HG03025 (cell line): Measurements from ENCODE around the gene TUFM.
"Not testable (repeated sequence)": the region's sequence is repeated elsewhere in the genome, so short reads cannot be mapped to it uniquely, and the experiment has no call there.

Source experiments
- ATAC-seq: cut with Tn5 transposase; IDR thresholded peaks from one replicate; pipeline ENCODE4 v1.9.1; 2021; ENCODE audit warnings: mild to moderate bottlenecking, moderate library complexity; ENCODE audit not compliant: unreplicated experiment, low FRiP score

TUFM gene

GRCh38 chr16:28876019-28876659 lies 30.0 kb upstream of the TUFM start:
- no peak for ATAC-seq

DNA sequence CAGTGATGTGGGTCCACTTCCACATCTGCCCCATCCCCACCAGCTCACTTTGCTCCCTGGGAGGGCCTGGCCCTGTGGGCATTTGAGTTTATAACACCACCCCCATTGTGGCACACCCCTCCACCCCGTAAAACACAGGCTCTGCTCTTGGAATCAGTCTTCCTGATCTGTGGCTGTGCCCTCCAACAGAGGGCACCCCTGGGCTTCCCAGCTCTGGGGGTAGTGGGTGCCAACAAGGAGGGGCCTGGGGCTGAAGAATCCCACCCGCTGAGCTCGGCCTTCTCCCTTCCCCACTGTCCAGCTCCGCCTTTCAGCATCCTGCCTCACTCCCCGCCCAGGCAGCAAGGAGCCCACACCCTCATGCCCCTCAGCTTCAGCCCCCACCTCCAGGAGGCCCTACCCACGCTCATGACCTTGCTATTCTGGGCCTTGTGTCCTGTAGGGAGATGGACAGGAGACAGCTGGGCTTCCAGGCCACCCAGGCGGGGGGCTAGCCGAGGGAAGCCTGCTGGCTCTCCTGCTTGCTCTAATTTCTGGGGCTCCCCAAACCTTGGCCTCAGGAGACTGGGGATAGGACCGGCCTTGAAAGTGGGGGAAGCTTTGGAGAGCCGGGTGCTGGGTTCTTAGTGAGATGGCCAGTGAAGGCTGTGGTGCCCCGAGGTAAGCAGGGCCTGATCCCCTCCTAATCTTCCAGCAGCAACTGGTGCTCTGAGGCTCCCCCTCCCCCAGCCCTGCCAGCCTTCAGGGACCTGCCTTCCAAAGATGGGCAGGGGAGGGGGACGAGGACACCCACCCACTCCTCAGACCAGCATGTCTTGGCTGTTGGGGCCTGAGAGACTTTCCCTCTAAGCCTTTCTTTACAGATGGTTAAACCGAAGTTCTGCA lies 29.2 kb upstream of the TUFM start:
- no peak for ATAC-seq

DNA sequence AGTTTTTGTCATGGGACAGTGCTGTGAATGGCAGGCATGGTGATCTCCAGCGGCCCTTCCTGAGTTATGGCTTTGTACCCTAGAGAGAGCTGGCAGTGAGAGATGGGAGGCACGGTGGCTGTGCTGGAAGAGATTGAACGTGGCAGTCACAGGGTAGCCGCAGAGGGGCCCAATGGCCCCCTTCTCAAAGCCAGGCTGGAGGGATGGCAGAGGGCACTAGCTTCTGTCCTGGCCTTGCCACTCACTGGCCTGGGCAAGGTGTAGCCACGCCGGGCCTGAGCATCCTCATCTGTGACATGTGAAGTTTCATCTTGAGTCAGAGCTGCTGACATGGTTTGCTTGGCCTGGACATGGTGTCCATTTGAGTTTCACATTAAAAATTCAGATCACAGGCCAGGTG lies 28.3 kb upstream of the TUFM start:
- ATAC-seq: no peak

- no peak for ATAC-seq
Measured at GRCh38 chr16:28873543-28874201, 27.5 kb upstream of the TUFM start.

DNA sequence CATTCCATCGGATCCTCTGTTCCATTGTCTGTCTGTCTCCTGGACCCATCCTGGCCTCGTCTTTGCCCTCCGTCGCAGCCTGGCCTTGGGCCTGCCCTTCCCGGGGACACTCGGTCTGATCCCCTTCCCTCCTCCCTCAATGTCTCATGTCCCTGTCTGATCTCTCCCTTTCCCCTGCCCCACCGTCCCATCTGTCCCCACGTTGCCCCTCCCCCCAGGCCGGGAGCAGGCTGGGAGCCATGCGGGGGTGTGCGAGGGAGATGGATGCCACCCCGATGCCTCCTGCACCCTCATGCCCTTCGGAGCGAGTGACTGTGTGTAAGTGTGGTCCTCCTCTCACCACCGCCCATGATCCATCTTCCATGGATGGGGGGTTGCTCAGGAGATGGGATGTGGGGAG lies 26.8 kb upstream of the TUFM start:
- no peak for ATAC-seq

DNA sequence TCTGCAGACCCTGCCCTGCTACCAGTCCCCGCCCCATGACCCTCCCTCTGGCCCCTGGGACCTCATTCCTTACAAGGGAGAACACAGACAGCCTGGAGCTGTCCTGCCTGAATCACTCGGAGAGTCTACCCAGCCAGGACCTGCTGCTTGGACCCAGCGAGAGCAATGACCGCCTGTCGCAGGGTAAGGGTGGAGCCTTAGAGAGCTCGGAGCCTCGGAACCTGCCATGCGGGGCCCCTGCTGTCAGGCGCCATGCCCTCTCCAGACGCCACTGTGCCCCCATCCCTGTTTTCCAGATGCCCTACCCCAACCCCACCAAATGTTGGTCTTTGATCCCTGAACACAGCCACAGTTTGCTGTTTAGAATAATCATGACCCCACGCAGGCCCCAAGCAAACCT lies 23.1 kb upstream of the TUFM start:
- ATAC-seq: no peak

DNA sequence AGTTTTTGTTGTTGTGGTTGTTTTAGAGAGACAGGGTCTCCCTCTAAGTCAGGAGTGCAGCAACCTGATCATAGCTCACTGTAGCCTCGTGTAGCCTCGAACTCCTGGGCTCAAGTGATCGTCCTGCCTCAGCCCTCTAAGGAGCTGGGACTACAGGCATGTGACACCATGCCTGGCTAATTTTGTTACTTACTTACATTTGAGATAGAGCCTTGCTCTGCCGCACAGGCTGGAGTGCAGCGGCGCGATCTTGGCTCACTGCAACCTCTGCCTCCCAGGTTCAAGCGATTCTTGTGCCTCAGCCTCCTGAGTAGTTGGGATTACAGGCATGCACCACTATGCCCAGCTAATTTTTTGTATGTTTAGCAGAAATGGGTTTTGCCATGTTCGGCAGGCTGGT lies 21.5 kb upstream of the TUFM start:
- ATAC-seq: not testable (repeated sequence)

GRCh38 chr16:28867241-28867640 lies 21.1 kb upstream of the TUFM start:
- no peak for ATAC-seq

DNA sequence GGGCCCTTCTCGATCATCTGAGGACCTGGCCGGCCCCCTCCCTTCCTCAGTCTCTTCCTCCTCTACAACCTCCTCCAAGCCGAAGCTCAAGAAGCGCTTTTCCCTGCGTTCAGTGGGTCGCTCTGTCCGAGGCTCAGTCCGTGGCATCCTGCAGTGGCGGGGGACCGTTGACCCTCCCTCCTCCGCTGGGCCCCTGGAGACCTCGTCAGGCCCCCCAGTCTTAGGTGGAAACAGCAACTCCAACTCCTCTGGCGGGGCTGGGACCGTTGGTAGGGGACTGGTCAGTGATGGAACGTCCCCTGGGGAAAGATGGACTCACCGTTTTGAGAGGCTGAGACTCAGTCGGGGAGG lies 20.3 kb upstream of the TUFM start:
- no peak for ATAC-seq

DNA sequence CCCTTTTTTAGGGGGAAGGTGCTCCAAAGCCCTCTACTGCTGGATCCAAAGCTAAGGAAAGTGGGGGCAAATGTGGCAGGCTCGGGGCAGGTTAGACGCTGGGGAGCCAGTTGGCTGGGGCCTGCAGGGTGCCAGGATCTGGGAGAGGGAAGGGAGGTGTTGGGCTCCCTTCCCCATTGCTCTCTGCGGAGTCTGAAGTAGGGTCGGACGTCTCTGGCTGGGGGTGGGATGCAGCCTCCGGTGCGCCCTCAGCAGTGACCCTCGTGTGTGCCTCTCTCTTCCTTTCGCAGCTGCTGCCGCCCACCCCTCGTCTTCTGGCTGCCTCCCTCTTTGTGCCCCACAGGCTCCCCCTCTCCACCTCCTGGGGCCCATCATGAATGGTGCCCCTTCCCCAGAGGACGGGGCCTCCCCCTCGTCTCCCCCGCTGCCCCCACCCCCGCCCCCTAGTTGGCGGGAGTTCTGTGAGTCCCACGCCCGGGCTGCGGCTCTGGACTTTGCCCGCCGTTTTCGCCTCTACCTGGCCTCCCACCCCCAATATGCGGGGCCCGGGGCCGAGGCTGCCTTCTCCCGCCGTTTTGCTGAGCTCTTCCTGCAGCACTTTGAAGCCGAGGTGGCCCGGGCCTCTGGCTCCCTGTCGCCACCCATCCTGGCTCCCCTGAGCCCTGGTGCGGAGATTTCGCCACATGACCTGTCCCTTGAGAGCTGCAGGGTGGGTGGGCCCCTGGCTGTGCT lies 19.7 kb upstream of the TUFM start:
- no peak for ATAC-seq

GRCh38 chr16:28865001-28865688 lies 19.0 kb upstream of the TUFM start:
- ATAC-seq: no peak

DNA sequence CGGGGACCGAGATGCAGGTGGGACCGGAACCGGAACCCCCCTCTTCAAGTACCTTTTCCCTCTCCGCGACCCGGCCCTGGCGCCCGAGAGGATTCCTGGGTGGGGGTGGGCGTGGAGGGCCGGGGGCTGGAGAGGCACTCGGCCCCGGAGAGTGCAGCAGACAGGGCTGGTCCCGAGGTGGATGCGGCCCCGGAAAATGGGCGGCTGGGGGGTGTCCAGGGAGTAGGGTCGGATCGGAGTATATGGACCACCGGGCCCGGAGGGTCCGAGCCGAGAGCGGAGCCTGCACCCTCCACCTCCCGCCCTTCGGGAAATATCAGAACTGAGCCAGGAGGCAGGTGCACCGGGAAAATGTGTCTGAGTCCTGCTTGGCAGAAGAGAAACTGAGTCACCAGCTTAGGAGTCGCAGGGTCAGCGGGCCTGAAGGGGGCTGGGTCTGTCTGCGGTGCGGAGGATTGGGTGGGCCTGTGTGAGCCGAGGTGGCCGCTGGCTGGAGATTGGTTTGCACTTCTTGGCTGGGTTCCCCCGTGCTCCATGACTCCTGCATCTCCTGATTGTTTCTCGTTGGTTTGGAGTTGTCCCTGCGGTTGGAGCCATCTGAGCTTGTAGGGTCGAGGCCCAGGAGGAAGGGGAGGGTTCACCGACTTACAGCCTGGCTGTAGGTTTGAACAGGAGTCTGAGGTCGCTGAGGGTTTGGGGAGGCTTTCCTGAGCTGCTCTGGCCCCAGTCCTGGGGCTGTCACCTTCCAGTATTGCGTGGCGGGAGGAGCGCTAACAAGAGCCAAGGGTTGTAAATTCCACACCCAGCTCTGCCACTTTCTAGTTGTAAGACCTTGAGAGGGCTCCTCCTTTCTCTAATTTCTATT lies 18.0 kb upstream of the TUFM start:
- no peak for ATAC-seq

DNA sequence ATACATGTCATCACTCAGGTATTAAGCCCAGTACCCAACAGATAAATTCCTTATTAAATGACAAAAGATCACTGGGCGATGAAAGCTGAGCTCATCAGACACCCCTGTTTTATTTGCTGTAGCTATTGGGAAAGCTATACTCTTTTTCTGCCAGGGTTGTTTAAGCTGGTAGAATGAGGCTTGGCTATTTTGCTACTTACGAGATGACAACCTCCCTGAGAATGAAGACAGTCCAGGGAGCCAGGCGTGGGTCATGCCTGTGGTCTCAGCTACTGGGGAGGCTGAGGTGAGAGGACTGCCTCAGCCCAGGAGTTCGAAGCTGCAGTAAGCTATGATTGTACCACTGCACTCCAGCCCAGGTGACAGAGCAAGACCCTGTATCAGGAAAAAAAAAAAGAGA lies 13.2 kb upstream of the TUFM start:
- no peak for ATAC-seq

DNA sequence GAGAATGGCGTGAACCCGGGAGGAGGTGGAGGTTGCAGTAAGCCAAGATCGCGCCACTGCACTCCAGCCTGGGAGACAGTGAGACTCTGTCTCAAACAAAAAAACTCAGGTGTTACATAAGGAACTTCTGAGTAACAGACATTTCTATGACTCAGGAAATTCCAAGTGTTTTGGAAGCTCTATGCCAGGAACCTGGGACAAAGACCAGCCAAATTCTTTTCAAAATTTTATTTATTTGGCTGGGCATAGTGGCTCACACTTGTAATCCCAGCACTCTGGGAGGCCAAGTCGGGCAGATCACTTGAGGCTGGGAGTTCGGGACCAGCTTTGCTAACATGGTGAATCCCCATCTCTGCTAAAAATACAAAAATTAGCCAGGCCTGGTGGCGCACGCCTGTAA lies 12.3 kb upstream of the TUFM start:
- no peak for ATAC-seq

DNA sequence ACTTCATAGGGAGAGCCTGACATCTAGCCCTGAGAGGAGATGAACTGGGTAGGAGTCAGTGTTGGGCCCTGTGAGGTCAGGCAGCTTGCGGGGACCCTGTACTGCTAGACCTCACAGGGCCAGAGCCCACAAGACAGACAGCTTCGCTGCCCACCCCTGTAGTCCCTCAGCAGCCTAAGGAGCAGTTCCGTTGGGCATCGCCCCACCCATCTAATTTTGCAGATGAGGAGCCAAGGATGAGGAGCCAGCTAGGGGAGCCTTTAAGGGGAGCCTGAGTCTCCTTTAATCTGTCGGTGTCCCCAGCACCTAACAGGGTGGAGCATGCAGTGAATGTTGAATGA lies 755 bp upstream of the TUFM start:
- peak; percentile 10 for ATAC-seq

GRCh38 chr16:28845761-28846079 lies 428 bp downstream of the TUFM start:
- no peak for ATAC-seq

GRCh38 chr16:28845293-28845692 lies 855 bp downstream of the TUFM start:
- no peak for ATAC-seq

GRCh38 chr16:28844226-28844885 lies 1.8 kb downstream of the TUFM start:
- no peak for ATAC-seq

GRCh38 chr16:28843766-28844165 lies 2.4 kb downstream of the TUFM start:
- ATAC-seq: no peak
